HG03558 (cell line): Measurements from ENCODE around the gene CEP57.

Experiments
- ATAC-seq: cut with Tn5 transposase; IDR thresholded peaks from one replicate; pipeline ENCODE4 v1.9.1; 2021; ENCODE audit warnings: moderate number of reproducible peaks; ENCODE audit not compliant: unreplicated experiment; ENCODE audit errors: extremely low read depth

The CEP57 gene

DNA sequence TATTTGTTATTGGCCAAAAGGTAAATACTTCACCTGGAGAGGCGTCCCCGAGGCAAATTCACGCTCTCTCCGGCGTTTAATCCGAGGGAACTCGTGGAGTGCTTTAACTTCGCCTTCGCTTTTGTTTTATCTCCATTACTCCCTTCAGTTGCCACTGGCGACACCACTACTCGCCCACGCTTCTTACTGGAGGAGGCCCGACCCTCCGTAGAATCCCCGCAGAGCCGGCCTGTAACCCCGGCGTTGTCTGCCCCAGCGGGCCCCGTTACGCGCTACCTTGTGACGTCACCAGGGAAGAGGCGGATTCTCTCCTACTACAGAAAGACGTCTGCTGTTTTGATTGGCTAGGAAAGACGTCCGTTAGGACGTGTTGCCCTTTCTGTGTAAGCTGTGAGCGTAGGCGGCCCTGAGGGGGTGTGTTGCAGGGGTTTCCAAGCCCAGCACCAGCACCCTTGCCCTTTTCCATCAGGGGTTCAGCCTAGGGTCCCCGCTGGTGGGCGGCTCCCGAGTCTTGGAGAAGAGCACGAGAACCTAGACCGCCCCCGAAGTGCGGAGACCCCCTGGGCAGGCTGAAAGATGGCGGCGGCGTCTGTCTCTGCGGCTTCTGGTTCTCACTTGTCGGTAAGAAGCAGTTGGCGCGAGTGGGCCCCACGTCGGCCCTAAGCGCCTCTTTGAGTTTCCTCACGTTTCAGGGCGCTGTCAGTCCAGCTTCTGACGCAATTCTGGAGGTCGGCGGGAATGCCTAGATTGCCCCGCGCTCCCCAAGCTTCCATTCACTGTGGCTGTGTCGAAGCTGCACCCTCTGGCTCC is at the start of gene CEP57:
Gene CEP57, plus strand, starts transcription at position 376 of the 810 bp plus-strand sequence. Its CDS starts 201 bp downstream, at position 577.
- ATAC-seq, result peak; percentile 52

DNA sequence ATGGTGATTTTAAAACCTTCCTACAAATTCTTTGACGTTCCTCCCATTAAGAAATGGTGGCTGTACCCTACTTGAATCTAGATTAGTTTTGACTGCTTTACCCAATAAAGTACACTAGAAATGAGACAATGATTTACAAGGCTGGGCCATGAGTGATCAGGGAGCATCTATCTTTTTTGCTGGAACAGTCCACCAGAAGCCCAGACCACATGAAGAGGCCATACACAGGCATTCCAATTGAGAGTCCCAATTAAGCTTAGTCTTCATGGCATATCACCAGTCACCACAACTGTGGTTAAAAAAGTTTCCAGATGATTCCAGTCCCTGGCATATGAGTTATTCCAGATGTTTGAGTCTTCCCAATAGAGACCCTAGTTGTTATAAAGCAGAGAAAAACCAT is 40.2 kb upstream of the CEP57 start:
- no peak for ATAC-seq

DNA sequence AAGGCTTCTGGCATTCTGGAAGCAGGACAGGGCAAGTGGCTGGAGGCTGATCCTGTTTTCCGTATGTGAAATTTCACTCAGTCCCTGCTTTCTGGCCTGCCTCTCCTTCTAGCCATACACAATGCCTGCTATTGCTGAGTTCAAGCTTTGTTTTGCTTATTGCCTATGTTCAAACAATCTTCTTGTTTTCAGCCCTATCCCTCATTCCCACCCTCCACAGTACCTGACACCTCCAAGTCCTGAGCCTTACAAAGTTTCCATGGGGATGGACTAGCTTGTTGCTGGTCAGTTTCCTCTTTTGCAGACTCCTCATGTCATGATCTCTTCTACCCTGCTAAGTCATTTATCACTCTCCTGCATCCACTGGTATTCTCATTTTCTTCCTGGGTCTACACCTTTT is 38.8 kb upstream of the CEP57 start:
- ATAC-seq, result no peak

DNA sequence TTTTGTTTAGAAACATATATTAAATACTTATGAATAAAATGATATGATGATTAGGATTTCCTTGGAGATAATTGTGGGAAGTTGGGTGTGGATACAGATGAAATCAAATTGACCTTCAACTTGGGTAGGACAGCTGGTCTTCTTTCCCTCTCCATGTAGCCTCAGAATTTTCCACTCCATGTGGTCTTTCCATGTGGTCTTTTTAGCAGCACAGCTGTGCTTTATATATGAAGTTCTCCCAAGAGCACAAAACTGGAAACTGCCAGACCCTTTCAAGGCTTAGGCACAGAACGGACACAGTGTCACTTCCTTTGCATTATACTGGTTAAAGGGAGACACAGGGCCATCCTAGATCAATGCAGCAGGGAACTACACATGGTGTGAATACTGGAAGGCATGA is 29.4 kb upstream of the CEP57 start:
- ATAC-seq, result no peak

DNA sequence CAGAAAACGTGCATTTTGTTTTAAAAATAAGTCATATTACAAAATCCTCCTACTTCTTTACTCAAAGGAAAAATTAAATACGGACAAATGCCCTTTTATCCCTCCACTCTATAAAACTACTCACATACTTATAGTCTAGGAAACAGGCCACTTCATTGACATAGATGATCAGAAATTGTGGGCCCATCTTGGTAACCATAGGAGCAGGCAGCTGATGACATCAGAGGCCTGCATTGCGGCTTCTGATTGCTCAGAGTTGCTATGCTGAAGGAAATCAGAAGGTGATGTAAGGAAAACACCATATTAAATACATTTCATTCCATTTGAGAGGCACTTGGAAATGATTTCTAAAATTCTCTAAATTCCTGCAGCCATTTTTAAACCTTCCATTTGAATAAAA is 27.8 kb upstream of the CEP57 start:
- no peak for ATAC-seq

DNA sequence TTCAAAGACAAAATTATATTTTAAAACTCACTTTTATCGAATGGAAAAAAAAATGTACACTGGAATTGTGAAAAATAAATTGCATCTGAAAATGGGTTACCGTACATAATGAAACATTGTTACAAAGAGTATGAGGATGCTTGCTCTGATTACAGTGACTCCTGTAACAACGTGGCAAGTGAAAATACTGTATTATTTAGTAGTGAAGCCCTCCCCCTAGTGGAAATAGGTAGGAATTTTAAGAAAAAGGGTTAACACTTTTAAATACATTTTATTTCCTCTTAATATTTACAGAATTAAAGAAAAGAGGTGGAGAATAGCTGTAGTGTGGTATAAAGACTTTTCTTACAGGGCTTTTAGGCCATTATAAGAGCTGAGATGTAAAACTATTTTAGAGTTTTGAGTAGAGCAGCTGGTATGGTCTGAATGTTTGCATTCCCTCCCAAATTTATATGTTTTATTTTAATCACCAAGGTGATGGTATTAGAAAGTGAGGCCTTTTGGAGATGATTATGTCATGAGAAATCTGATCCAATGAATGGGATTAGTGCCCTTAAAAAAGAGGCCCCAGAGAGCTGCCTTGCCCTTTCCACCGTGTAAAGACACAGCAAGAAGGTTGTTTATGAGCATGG is 25.9 kb upstream of the CEP57 start:
- peak; percentile 57 for ATAC-seq

DNA sequence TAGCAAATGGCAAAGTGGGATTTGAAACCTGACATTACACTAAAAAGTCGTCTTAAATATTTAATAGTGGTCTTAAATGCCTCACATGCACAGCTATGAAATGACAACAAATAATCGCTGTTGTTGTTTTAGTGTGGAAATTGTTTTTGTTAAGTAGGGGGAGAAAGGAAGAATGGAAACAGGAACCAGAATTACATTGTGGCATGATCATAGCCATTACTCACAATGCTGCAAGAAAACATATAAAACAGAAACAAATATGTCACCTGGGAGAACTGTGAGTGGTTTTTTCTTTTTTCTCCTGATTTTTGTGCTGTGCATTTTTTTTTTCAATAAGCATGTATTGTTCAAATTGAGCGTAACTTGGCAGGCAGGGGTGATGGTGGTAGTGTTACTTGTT is 23.6 kb upstream of the CEP57 start:
- ATAC-seq, result no peak

DNA sequence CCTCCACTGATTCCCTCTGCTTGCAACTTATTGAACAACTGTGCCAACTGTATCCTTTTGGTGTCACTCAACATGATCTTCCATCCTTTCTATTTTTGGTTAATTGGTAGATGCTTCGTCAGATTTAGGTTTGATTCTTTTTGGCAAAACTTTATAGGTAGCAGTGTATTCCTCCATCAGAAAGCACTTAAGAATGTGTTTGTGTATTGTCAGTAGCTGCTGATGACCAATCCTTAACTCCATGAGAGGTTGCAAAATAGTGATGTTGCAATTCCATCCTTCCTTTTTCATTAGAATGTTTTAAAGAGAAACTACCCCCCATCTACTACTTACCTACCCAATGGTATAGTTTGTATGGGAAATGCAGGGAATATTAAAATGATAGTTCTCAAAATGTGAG is 22.8 kb upstream of the CEP57 start:
- ATAC-seq, result no peak

DNA sequence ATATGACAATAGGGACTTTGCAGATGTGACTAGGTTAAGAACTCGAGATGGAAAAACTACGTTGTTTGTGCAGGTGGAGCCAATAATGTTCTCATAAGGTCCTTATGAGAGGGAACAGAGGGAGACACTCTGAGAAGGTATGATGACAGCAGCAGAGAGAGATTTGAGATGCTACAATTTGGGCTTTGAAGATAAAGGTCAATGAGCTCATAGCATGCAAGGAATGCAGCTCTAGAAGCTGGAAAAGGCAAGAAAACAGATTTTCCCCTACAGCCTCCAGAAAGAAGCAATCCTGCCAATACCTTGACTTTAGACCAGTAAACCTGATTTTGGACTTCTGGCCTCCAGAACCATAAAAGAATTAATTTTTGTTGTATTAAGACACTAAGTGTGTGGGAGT is 21.8 kb upstream of the CEP57 start:
- ATAC-seq, result no peak

DNA sequence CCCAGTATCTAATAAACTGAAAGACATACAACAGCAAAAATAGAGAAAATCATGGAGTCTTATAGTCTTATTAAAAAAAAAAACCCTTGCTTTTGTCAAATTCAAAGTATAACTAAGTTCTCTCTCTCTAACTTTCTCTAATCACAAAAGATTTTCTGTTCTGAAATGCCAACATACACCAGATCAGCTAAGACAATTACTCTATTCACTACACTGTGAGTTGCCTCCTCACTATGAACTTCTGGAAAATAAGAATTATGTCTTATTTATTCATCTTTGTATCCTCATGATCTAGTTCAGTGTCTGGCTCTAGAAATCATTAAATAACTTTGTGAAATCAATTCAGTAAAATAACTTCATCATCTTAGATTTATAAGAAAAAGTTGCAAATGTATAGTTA is 13.4 kb upstream of the CEP57 start:
- ATAC-seq, result no peak

DNA sequence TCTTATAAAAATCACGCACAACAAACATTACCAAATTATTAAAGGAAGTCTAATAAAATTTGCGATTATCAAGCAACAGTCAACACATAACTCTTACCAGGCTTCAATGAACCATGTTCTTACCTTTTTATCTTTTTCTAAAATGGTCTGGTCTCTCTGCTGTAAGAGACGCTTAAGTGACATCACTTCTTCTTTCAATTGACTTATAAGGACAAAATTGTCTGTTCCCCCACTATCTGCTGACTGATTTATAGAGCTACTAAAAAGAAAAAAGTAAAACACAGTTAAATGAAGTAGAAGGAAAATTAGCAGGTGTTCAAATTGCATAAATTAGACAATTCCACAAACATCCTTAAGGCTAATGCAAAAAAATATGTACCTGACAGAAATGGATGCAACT is 11.6 kb upstream of the CEP57 start:
- ATAC-seq, result no peak

DNA sequence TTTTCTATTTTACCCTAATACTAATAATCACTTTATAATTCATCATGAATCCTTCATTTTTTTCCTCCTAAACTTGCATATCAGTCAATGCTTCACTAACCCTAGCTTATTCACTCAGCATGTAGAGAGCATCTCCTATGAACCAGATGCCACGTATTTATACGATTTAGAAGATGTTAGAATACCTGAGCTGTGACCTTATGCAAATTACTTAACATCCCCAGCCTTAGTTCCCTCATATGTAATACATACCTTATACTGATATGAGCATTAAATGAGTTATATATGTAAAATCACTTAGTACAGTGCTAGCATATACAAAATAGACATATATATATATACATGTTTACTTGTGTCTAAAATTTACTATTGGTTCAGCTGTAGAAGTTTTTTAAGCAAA is 9.8 kb upstream of the CEP57 start:
- no peak for ATAC-seq

DNA sequence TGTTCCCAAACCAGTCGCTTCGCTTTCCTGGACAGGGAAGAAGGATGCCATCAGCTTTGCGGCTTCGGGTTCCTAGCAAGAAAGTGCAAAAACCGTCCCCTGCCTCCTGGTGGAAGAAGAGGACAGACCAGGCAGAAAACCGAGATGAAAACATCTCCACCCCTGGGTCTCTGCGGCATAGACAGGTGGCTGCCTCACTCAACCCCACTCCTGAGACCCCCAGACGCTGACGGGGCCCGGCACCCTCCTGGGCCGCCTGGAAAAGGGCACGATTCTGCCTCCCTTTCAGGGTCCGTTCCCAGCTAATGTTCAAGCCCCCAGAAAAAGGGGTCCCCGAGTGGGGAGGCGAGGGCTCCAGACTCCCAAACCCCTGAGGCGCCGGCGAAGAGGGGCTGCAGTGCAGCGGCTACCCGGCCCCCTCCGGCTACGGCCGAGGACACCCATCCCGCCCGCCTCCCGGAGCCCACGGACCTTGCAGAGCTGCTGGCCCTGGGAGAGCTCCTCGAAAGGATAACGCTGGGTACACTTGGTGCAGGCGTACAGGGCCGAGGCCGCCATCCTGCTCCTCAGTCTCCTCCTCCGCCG is 1.3 kb upstream of the CEP57 start:
- no peak for ATAC-seq

DNA sequence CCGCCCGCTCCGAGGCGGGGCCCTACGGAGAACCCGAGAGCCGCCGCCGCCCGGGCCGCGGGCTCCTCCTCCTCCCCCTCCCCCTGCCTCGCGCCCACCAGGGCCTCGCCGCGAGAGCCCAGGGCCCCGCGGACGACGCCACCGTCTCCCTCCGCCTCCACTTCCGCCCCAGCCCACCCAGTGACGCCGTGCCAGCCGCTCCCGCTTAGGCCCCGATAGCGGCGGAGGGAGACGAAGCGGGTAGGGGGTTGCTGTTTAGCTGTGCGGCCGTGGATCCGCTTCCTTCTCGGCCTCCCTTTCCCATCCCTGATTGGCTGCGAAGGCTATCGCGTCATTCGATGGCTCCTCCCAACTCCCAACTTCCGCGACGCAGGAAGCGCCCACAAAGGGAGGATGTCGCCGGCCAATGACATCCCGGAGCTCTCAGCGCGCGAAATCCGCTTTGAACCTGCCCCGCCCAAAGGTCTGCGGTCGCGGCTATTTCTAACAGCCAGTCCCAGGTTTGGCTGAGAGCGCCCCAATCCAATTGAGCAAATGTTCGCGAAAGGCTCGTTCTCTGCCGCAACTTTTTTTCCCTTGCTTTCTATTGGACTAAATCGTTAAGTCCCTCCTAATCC is 684 bp upstream of the CEP57 start, which contains the start of gene FAM76B:
Gene FAM76B, minus strand, starts transcription at position 277 of the 617 bp plus-strand sequence. CDS start 304 bp downstream, outside the sequence.
- peak; percentile 61 for ATAC-seq

DNA sequence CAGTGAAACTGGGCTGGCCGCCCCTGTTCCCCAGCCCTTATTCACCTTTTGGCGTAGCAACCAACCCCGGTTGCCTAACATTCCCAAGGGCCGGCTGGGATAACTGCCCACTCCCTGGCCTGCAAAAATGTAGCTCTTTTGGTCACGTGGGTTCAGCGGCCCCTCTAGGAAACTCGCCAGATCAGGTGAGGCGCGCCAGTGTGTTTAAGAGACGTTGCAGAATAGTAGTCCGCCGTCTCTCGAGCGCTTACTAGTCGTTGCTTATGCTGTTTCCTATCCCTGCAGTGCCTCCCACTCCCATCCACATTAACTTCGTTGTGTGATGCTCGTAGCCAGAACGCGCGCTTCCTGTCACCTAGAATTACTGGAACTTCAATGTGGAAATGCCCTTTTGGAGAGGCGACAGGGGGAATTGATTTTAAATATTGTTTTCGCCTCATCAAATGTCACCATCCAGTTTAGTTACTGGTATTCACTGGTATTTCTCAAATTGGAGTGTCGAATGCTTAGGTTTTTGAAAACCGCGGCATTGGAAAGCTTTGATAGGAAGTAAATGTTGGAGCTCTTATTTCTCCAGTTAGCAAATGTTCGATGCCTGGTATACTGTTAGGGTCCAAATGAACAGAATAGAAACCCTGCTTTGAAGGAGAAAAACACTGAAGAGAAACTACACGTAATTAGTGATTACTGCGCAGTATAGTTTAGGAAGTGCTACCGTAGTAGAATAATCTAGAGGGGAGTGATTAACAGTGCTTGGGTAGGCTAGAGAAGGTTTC is 823 bp downstream of the CEP57 start:
- ATAC-seq, result no peak

DNA sequence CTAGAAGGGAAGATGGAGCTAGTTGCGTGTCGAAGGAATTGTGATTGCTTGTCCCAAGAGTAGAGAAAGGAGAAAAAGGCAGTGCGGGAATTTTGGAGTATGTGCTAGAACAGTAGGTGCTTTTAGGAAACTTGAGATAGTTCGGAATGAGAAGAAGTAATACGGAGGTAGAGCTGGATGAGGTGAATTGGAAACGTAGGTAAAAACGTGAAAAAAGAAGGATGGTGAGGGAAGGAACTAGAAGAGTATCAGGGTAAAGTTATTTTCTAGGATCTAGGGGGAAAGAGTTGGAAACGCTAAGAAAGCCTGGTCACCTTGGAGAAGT is 1.4 kb downstream of the CEP57 start:
- no peak for ATAC-seq

DNA sequence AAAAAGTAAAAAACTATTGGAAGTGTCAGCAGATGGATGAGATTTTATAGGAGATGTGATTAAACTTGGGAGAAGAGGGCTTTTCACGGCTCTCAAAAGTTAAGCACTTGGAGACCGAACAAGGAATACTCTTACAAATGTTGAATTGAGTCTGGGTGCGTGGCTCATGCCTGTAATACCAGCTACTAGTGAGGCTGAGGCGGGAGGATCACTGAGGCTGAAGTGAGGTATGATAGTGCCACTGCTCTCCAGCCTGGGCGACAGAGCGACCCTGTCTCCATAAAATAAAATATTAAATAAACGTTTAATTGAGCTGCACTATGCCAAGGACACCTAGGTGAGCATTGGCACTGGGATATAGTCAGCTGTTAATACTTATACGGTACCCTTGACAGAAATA is 1.9 kb downstream of the CEP57 start:
- no peak for ATAC-seq

DNA sequence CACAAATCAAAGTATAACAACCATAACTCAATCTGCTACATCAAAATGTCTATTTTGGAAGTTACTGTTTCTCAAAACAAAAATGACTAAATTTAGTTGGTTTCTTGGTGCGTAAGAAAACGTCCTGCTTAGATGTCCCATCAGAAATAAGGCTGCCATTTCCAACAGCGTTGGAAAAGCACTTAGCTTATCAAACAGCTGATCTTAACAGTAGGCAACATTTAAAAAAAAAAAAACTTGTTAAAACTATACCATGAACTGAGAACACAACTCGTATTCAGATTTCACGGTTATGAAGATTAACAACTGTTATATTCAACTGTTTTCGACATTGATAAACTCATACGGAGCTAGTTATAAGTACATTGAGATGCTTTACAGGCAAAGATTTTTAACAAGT is 2.4 kb downstream of the CEP57 start:
- ATAC-seq, result no peak

DNA sequence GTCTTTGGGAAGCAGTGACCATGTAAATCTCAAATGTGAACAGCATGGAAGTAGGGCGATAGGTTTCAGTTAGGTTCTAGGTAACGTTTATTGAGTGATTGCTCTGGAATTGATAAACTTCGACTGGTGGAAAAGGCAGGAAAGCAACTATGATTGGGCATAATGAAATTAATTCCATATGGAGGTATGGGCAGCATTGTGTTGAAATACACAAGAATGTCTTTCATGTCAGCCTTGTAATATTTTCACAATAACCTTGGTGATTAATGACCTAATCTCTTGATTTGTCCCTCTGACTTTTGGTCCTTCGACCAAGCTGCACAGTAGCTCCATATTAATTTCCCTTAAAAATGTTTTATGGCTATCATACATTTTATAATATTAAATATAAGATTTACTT is 2.8 kb downstream of the CEP57 start:
- ATAC-seq, result no peak

DNA sequence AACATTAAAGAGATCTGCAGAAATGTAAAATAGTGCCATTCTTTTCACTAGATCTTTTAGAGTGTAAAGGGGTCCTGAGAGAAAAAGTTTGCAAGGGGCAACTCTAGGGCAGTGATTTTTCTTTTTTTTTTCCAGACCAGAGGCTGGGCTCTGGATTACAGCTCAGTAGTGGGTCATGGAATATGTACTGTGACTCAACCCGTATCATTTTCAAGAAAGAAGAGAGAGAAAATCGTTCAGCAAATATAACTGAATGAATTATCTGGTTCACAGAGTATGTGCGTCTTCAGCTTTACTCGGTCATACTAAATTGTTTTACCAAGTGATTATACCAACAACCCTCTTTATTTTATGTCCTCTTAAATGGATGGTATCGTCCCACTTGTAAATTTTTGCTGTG is 3.8 kb downstream of the CEP57 start:
- ATAC-seq, result no peak
